Transverse colon (tissue), 4 donors: ENCODE results near the gene HAPLN3. TPM values are rescaled to one million over a fixed set of nuclear protein-coding genes. Genes with fewer than 3 reads are reported as not detected.
A peak's percentile ranks its signal among the peaks of the same experiment; 100 is the strongest.

ENCODE experiments used
- DNase-seq: peaks from one replicate; pipeline ENCODE4 v3.0.0-alpha.2; 2019
- H3K27ac ChIP-seq, 4 donors: fragments of 200-600 bp; sonication (generic); 2 replicates each; pipeline ENCODE4 v1.5.1; 2016 to 2018; ENCODE audit warnings: inconsistent platforms in 4 of 4
- H3K27me3 ChIP-seq: fragments of 200-600 bp; sonication (generic); 2 replicates; pipeline ENCODE4 v1.5.1; 2017; ENCODE audit warnings: inconsistent platforms
- H3K36me3 ChIP-seq, 4 donors: fragments of 200-600 bp; sonication (generic); 2 replicates each; pipeline ENCODE4 v1.5.1; 2017 to 2019; ENCODE audit warnings: inconsistent platforms in 4 of 4
- H3K4me1 ChIP-seq, 4 donors: fragments of 200-600 bp; sonication (generic); 2 replicates each; pipeline ENCODE4 v1.5.1; 2017 to 2020; ENCODE audit warnings: inconsistent platforms in 4 of 4
- H3K4me3 ChIP-seq, 4 donors: fragments of 200-600 bp; sonication (generic); 1 replicate in 1 of 4; 2 replicates in 3 of 4; pipeline versions ENCODE4 v1.5.1 to v1.6.1; 2017 to 2019; ENCODE audit warnings: inconsistent platforms in 4 of 4
- H3K9me3 ChIP-seq, 2 donors: fragments of 200-600 bp; sonication (generic); 2 replicates each; pipeline ENCODE4 v1.5.1; 2017 to 2019; ENCODE audit warnings: inconsistent platforms in 2 of 2
- EP300 ChIP-seq: sonication (generic); formaldehyde crosslinking; IDR thresholded peaks from one replicate; pipeline ENCODE4 v1.6.1; 2017; ENCODE audit warnings: antibody characterized with exemption, low read depth
- POLR2A ChIP-seq: fragments of 450-650 bp; IDR thresholded peaks from one replicate; pipeline ENCODE4 v1.6.1; 2016; ENCODE audit warnings: antibody characterized with exemption, mild to moderate bottlenecking, moderate library complexity
- POLR2AphosphoS5 ChIP-seq, 3 donors: sonication (generic); formaldehyde crosslinking; IDR thresholded peaks; one replicate each; pipeline ENCODE4 v1.6.1; 2016; ENCODE audit warnings: antibody characterized with exemption in 3 of 3
- WGBS, 2 donors: methylation state at CpG; one replicate each; pipeline ENCODE4 v1.1.5; 2018; ENCODE audit warnings: low coverage in 1 of 2; 5-methylcytosine and 5-hydroxymethylcytosine counted together
- in situ Hi-C, 4 donors: fragments of 200-750 bp; cut with MboI; loops; one replicate each; pipeline versions ENCODE4 v1.15.0 to v1.15.1; 2017; ENCODE audit warnings: low sequenced_read_pairs in 3 of 4, low pct_ligation_motif_present in 1 of 4, low pct_unique_long_range_greater_than_20kb in 1 of 4
- intact Hi-C: fragments of 100-400 bp; cut with DNase I; formaldehyde crosslinking; loops from one replicate; pipeline ENCODE4 v1.15.1; 2023; ENCODE audit warnings: low total_unique reads
- total RNA-seq, 4 donors: library from RNA; depleted of rRNA; stranded (reverse); fragments of >200 nt; gene quantifications; one replicate each; pipeline ENCODE4 v1.1.0, GENCODE V29; 2016
- TF ChIP-seq, protein P1 (sequence below), 5 experiments: fragments of 200-600 bp in 3 of 5; fragments of 450-650 bp in 2 of 5; sonication (generic) in 3 of 5; IDR thresholded peaks; 1 replicate in 2 of 5; 2 replicates in 3 of 5; pipeline ENCODE4 v1.5.1; 2016 to 2017; ENCODE audit warnings: antibody characterized with exemption in 5 of 5, inconsistent platforms in 3 of 5, mild to moderate bottlenecking in 2 of 5, moderate library complexity in 1 of 5

Gene HAPLN3
- total RNA-seq, 4 donors from 2014 or later: 0.37 to 3.8 (median 2.7) TPM

DNA sequence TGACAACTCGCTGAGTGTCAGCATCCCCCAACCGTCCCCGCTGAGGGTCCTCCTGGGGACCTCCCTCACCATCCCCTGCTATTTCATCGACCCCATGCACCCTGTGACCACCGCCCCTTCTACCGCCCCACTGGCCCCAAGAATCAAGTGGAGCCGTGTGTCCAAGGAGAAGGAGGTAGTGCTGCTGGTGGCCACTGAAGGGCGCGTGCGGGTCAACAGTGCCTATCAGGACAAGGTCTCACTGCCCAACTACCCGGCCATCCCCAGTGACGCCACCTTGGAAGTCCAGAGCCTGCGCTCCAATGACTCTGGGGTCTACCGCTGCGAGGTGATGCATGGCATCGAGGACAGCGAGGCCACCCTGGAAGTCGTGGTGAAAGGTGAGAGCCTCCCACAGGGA lies 56.7 kb downstream of the HAPLN3 start:
- DNase-seq: no peak
- no peak for TF ChIP-seq POLR2A
- TF ChIP-seq POLR2AphosphoS5 (IDR thresholded peaks at IDR 0.05): no peak
- TF ChIP-seq, protein P1, sequence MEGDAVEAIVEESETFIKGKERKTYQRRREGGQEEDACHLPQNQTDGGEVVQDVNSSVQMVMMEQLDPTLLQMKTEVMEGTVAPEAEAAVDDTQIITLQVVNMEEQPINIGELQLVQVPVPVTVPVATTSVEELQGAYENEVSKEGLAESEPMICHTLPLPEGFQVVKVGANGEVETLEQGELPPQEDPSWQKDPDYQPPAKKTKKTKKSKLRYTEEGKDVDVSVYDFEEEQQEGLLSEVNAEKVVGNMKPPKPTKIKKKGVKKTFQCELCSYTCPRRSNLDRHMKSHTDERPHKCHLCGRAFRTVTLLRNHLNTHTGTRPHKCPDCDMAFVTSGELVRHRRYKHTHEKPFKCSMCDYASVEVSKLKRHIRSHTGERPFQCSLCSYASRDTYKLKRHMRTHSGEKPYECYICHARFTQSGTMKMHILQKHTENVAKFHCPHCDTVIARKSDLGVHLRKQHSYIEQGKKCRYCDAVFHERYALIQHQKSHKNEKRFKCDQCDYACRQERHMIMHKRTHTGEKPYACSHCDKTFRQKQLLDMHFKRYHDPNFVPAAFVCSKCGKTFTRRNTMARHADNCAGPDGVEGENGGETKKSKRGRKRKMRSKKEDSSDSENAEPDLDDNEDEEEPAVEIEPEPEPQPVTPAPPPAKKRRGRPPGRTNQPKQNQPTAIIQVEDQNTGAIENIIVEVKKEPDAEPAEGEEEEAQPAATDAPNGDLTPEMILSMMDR (IDR thresholded peaks at IDR 0.05): no peak
- TF ChIP-seq EP300: no peak
- Histone ChIP-seq H3K36me3 (no peaks in the 10 kb centered on the region), H3K27me3 (no peaks in the 10 kb centered on the region), H3K4me1 (no peaks in the 10 kb centered on the region), H3K27ac (no peak overlapping the region), H3K9me3 (no peaks in the 10 kb centered on the region), H3K4me3 (no peak overlapping the region)
- intact Hi-C loops: no loop called here
- WGBS, 2 donors: 89% methylated on average over 18 of the region's 18 CpGs; no CpG with 5 or more reads in 1 of the 2 donors
- in situ Hi-C loops: loop anchor here in 1 of 4 donors (25.0 kb wide), 1 partner anchor 176 kb away; no protein-coding TSS in a partner anchor

DNA sequence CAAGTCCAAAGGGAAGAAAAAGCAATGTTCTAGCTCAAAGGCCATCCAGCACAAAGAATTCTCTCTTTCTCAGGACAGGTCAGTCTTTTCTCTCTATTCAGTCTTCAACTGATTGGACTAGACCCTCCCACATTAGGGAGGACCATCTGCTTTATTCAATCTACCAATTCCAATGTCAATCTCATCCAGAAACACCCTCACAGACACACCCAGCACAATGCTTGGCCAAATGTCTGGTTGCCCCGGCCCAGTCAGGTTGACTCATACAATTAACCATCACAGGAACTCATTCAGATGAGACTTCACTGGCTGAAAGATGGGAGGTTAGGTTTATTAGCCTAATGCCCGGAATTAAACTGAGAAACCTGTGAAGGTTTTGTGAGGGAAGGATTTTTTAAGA lies 59.7 kb downstream of the HAPLN3 start:
- no peak for DNase-seq
- no peak overlapping the region for H3K27ac ChIP-seq
- 50 to 53% methylated on average over 2 of the region's 2 CpGs for WGBS, 2 donors
- no peaks in the 10 kb centered on the region for H3K4me1 ChIP-seq
- H3K36me3 ChIP-seq: no peaks in the 10 kb centered on the region
- no peak for TF ChIP-seq EP300
- TF ChIP-seq POLR2AphosphoS5 (IDR thresholded peaks at IDR 0.05): no peak
- TF ChIP-seq, protein P1 (IDR thresholded peaks at IDR 0.05): no peak
- TF ChIP-seq POLR2A: no peak
- intact Hi-C loops: no loop called here
- in situ Hi-C loops: loop anchor here in 1 of 4 donors (25.0 kb wide), 1 partner anchor 173 kb away; no protein-coding TSS in a partner anchor
- no peak overlapping the region for H3K4me3 ChIP-seq
- H3K9me3 ChIP-seq: no peaks in the 10 kb centered on the region
- no peaks in the 10 kb centered on the region for H3K27me3 ChIP-seq

- H3K36me3 ChIP-seq: no peaks in the 10 kb centered on the region
- in situ Hi-C loops (loop anchor here in 1 of 4 donors (25.0 kb wide), 1 partner anchor 173 kb away; no protein-coding TSS in a partner anchor), intact Hi-C loops (no loop called here)
- no peak overlapping the region for H3K4me3 ChIP-seq
- no peaks in the 10 kb centered on the region for H3K4me1 ChIP-seq
- no peaks in the 10 kb centered on the region for H3K9me3 ChIP-seq
- H3K27me3 ChIP-seq: no peaks in the 10 kb centered on the region
- 40 to 87% methylated on average over 1 to 4 of the region's 4 CpGs for WGBS, 2 donors
- no peak overlapping the region for H3K27ac ChIP-seq
- TF ChIP-seq POLR2A (no peak), POLR2AphosphoS5 (IDR thresholded peaks at IDR 0.05) (no peak), EP300 (no peak)
- TF ChIP-seq, protein P1 (IDR thresholded peaks at IDR 0.05): no peak
- DNase-seq: no peak
These were observed 60.2 kb downstream of the HAPLN3 start for GRCh38 chr15:88835119-88835518.

DNA sequence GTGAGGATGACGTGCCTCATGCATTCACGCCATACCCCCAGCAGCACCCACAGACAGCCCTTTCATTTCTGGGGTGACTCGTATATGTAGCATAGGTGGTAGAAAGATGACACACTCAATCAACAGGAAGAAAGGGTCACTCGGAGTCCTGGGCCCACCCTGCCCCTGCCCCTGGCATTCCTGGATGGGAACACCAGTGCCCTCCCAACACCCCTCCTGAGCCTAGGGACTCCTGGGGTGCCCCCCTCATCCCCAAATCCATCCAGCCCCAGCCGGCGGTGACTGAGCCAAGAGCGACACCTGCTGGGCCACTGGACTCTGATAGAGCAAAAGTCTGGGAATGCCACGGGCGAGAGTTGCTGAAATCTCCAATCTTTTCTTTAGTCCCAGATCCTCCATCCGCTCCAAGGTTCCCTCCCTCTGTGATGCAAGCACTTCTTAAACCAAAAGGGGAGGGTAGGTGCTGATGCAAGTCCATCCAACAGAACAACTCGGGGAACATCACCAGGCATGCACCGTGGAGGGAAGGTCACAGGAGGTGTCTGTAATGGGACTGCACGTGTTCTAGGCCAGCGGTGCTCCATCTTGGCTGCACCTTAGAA lies 61.0 kb downstream of the HAPLN3 start:
- H3K27me3 ChIP-seq: no peaks in the 10 kb centered on the region
- TF ChIP-seq, protein P1 (IDR thresholded peaks at IDR 0.05): peak; percentile 32 to 47 (median 45)
- TF ChIP-seq POLR2AphosphoS5 (IDR thresholded peaks at IDR 0.05): no peak
- TF ChIP-seq EP300: no peak
- TF ChIP-seq POLR2A: no peak
- no peaks in the 10 kb centered on the region for H3K4me1 ChIP-seq
- H3K27ac ChIP-seq: no peak overlapping the region
- no peaks in the 10 kb centered on the region for H3K9me3 ChIP-seq
- no peaks in the 10 kb centered on the region for H3K36me3 ChIP-seq
- intact Hi-C loops (loop anchor here (5.0 kb wide), 1 partner anchor 177 kb away; no protein-coding TSS in a partner anchor), in situ Hi-C loops (loop anchor here in 1 of 4 donors (25.0 kb wide), 1 partner anchor 172 kb away; no protein-coding TSS in a partner anchor)
- H3K4me3 ChIP-seq: no peak overlapping the region
- DNase-seq: peak; percentile 24
- WGBS, 2 donors: 42 to 65% methylated on average over 4 to 14 of the region's 14 CpGs
